ENCODE results near the gene FAM135A. TPM values are rescaled to one million over a fixed set of nuclear protein-coding genes. Genes with fewer than 3 reads are reported as not detected.

FAM135A gene
- total RNA-seq, 1 experiment from 2014 or later = 31.0 TPM

- no peak overlapping the region for H2BK12ac ChIP-seq (ENCODE audit: insufficient read length, low read depth, low read length)
- peaks cover 3 to 28% (median 8%) of the 10 kb centered on the region in 3 experiments for H3K36me3 Mint-ChIP-seq (ENCODE audit: insufficient read depth in 1 of 3, low read depth in 3 of 3)
- no peak overlapping the region for H3T11ph ChIP-seq (ENCODE audit: low read length)
- no peaks in the 10 kb centered on the region for H3K79me1 ChIP-seq (ENCODE audit: insufficient read depth, low read depth, low read length, poor library complexity, severe bottlenecking)
- peaks cover 5 to 6% of the 10 kb centered on the region in 2 experiments; a peak in 2 of 4 replicates for H3K4me1 Mint-ChIP-seq
- H2BK20ac ChIP-seq (ENCODE audit: low read depth, low read length, poor library complexity, severe bottlenecking) = no peak overlapping the region
- no peaks in the 10 kb centered on the region for H3K79me2 ChIP-seq (ENCODE audit: insufficient read depth, low read length)
- H3K18ac ChIP-seq (ENCODE audit: insufficient read length, low read depth, low read length) = no peak overlapping the region
- no peak overlapping the region for H3K56ac ChIP-seq (ENCODE audit: insufficient read length, low read depth, low read length)
- no peak overlapping the region for H3K14ac ChIP-seq (ENCODE audit: insufficient read depth, low read length)
- H2AFZ ChIP-seq (ENCODE audit: low read length) = no peak overlapping the region
- no peak overlapping the region for H4K91ac ChIP-seq (ENCODE audit: insufficient read length, low read depth, low read length)
- no peaks in the 10 kb centered on the region for H3K9me3 Mint-ChIP-seq
- no peaks in the 10 kb centered on the region for H3K4me1 ChIP-seq (ENCODE audit: insufficient read depth, low read length)
- no peak overlapping the region for H2BK5ac ChIP-seq (ENCODE audit: insufficient read length, low read length)
- H3K27me3 Mint-ChIP-seq (ENCODE audit: low read depth) = no peaks in the 10 kb centered on the region
- no peak overlapping the region for H3K4ac ChIP-seq (ENCODE audit: low read depth, low read length)
- H3K4me2 ChIP-seq (ENCODE audit: insufficient read depth, insufficient read length, low read length) = no peak overlapping the region
- no peak overlapping the region for H4K5ac ChIP-seq (ENCODE audit: insufficient read length, low read depth, low read length)
- WGBS (ENCODE audit: extremely low coverage, insufficient read length, low lambda C conversion rate) = no CpG with 5 or more reads among the region's 2 CpGs
- no peak for TF ChIP-seq CTCF (conservative IDR thresholded peaks at IDR 0.05)
- no peaks in the 10 kb centered on the region for H3K9me3 ChIP-seq (ENCODE audit: control insufficient read depth, low read depth, low read length)
- H3K23ac ChIP-seq (ENCODE audit: insufficient read length, low read depth, low read length) = no peak overlapping the region
- H3K4me3 Mint-ChIP-seq = no peak overlapping the region
- no peaks in the 10 kb centered on the region for H3K23me2 ChIP-seq (ENCODE audit: insufficient read length, low read depth, low read length, poor library complexity, severe bottlenecking)
- no peaks in the 10 kb centered on the region; the same call in 1 of the 2 replicates for H3K27me3 ChIP-seq (ENCODE audit: insufficient read depth, low read length)
- no peak overlapping the region for H3K9ac ChIP-seq (ENCODE audit: extremely low read depth, insufficient read length, low read length)
- H3K27ac ChIP-seq (ENCODE audit: insufficient read length, low read depth, low read length) = no peak overlapping the region
- H2AK5ac ChIP-seq (ENCODE audit: insufficient read length, low read length) = no peak overlapping the region
- H3K27ac Mint-ChIP-seq = peak overlapping the region in 1 of 3 experiments; percentile 16; a peak in 1 of 7 replicates
- no peak for DNase-seq
- no peak overlapping the region for H4K8ac ChIP-seq (replicated peaks; ENCODE audit: insufficient read length, low read depth, low read length)
- H4K20me1 ChIP-seq (ENCODE audit: control insufficient read depth, insufficient read depth, insufficient read length) = no peaks in the 10 kb centered on the region
- H2BK15ac ChIP-seq (ENCODE audit: low read depth, low read length) = no peak overlapping the region
- H2BK120ac ChIP-seq (ENCODE audit: low read depth, low read length, poor library complexity, severe bottlenecking) = no peak overlapping the region
Observed at GRCh38 chr6:70574643-70575042, 161.3 kb downstream of the FAM135A start.
